GM18508 (cell line): ENCODE data around the gene MFN1.

Experiments used
- ATAC-seq: cut with Tn5 transposase; IDR thresholded peaks from one replicate; pipeline ENCODE4 v1.9.1; 2021; ENCODE audit warnings: moderate number of reproducible peaks; ENCODE audit not compliant: insufficient read depth, unreplicated experiment

The MFN1 gene

GRCh38 chr3:179336345-179336929 lies 11.1 kb upstream of the MFN1 start:
- no peak for ATAC-seq

- ATAC-seq = peak; percentile 35
Observed at GRCh38 chr3:179348325-179349013, 960 bp downstream of the MFN1 start.

DNA sequence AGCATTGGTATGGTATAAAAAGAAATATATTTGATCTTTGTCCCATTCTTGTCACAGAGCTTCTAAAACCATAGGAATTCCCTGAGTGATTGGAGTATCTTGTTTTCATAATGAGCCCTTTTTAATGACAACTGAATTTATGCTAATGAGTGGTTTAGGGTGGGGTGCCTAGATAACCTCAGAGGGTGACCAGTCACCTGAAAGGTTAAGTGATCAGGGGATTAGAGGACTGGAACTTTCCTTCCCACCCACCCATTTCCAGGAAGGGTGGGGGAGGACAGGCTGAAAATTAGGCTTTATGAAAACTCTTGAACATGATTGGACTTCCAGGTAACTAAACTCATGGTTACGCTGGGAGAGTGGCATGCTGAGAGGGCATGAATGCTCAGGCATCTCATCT lies 8.5 kb downstream of the MFN1 start:
- ATAC-seq = no peak

GRCh38 chr3:179363332-179363731 lies 15.8 kb downstream of the MFN1 start:
- no peak for ATAC-seq

GRCh38 chr3:179369621-179370020 lies 22.1 kb downstream of the MFN1 start:
- no peak for ATAC-seq

DNA sequence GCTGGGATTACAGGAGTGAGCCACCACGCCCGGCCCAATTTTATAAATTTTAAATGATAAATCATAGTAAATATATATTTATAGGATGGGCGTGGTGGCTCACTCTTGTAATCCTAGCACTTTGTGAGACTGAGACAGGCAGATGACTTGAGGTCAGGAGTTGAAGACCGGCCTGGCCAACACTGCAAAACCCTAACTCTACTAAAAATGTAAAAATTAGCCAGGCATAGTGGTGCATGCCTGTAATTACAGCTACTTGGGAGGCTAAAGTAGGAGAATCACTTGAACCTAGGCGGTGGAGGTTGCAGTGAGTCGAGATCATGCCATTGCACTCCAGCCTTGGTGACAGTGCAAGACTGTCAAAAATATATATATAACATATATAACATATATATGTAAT lies 26.4 kb downstream of the MFN1 start:
- ATAC-seq = no peak

DNA sequence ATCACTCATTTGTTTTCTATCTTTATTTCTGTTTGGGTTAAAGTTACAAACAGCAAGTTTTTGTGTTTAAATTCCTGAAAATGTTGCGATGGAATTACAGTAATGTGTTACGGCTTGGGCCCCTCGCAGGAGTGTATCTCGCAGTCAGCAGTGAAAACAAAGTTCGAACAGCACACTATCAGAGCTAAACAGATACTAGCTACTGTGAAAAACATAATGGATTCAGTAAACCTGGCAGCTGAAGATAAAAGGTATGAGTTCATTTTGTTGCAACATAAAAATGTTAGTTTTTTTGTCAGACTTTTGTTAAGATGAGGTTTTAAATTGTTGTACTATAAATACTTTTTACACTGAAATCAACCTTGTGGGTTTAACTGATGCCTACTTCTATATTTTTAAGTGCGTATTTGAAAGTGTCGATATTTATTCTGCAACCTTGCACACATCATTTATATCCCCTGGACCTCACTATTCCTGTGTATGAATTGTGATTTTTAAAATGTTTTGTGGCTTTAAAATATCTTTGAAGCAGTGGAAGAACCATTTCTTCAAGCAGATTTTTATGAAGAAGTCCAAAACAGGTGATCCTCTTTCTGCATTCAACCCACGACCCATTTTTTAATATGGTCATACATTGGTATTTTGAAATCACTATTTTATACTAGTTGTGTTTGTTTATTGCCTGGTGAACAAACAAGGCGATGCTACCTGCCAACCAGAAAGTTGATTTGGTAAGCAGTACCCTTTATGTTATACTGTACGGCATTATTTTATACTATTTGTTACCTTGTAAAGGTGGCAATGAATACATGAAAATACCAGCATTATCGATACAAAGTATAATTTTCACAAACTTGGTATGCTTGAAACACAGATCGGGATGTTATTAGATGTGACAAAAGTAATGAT lies 27.8 kb downstream of the MFN1 start:
- no peak for ATAC-seq

DNA sequence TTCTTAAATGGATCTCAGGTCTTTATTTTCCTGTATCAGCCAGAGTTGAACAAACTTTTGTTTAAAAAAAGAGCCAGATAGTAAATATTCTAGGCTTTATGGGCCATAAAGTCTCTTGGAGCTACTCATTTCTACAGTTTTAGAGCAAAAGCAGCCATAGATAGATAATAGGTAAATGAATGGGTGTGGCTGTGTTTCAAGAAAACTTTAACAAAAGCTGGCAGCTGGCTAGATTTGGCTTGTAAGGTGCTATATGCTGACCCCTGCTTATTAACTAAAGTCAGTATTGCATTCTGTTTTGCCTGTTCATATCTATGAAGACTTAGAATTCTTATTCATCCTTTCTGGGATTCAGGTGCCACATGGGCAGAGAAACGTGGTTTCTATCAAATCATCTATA lies 29.0 kb downstream of the MFN1 start:
- ATAC-seq = no peak

- no peak for ATAC-seq
Observed at GRCh38 chr3:179391906-179392305, 44.4 kb downstream of the MFN1 start.

DNA sequence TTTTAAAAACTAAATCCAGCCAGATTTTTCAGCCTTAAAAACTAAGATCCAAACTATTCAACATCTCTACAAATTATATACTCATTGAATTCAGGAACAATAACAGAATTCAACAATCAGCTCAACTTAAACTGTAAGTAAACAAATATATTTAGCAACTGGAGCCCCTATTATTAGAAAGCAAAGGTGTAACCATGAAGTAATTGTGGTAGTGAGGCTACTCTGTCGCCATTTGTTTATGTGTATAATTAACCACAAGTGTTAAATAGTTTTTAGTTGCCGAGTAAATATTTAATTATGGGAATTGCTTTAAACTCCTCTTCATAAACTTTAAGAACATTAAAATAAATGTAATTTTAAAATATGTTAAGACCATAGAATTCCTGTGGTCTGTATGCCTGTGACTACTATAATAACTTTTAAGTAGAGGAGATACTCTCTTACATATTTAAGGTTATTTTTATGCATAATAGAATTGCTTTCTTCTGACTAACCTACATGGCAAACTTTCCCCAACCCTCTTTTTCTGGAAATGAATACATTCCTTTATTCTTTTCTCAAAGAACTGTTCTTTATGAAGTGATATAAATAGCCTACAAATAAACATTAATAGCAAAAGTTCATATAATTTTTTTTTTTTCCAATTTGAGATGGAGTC lies 51.2 kb downstream of the MFN1 start:
- ATAC-seq = no peak

- ATAC-seq = no peak
Observed at GRCh38 chr3:179401561-179401960, 54.1 kb downstream of the MFN1 start.

GRCh38 chr3:179402963-179403362 lies 55.5 kb downstream of the MFN1 start:
- ATAC-seq = no peak

DNA sequence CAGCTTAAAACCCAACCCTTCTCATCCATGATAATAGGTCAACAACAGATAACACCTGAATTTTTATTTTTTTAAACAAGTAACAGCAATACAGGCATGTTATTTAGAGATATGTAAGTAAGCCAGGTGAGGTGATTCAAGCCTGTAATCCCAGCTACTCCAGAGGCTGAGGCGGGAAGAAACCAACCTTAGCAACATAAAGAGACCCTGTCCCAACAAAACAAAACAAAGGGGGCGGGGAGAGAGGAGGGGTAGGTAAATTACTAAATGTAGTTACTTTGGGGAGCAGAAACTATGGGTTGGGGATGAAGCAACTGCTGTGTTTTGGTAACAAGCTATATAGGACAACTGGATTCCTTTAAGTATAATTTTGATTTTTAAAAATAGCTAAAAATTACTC lies 56.8 kb downstream of the MFN1 start:
- ATAC-seq = no peak

DNA sequence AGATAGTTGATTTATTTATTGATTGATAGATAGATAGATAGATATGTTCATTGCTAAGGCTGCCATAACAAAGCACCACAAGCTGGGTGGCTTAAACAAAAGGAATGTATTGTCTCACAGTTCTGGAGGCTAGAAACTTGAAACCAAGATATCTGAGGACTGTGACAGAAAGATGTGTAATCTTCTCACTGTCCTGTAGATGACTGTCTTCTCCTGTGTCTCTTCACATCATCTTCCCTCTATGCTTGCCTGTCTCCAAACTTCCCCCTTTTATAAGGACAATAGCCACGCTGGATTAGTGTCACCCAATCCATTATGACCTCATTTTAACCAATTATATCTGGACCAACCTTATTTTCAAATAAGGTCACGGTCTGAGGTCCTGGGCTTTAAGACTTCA lies 62.8 kb downstream of the MFN1 start:
- ATAC-seq = no peak

GRCh38 chr3:179410999-179411398 lies 63.5 kb downstream of the MFN1 start:
- no peak for ATAC-seq

DNA sequence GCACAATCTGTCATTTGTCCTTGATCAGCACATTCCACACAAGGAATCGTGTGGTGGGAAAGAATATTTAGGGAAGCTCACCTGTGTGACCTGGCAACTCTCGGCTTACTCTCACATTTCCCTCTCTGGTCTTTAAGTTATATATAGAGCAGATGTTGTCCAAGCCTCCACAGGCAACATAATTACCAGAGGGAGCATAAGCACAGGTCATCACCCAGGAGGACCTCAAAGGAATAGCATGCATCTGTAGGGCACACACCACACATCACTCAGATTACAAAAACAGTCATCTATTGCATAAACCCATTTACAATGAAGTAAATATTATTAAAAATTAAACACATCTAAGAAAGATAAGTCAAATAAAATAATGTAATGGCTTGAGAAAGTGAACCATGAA lies 67.3 kb downstream of the MFN1 start:
- no peak for ATAC-seq

DNA sequence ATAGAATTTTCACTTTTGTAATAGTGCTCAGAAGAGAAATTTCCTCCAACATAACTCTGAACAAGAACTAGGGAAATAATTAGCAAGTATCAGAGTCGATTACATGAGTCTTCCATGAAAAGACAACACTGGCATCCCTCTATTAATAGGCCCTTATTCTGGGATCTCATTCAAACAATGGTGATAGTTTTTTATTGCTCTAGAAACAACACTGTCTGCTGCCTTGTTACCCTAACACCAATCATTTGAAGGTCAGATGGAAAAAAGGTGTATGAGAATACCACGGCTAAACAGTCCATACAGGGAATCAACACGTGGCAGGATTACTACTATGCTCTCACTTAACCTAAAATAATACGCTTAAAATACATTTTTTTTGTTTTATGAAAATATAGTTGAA lies 67.9 kb downstream of the MFN1 start:
- no peak for ATAC-seq

DNA sequence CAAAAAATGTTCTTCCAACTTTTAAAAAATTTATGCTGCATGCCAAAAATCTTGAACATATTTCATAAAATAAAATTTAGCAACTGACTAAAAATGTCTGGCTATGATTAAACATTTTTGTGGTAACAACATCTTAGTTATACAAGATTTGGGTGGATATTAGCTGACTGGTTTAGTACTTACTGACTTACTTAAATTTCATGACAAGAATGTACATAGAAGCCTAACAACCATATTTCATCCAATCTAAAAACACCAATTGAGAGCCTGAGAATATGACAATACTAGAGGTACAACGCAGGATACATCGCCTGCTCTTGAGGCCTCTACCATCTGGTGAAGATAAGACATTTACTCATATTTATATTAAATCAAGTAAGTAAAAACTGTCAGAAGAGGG lies 69.2 kb downstream of the MFN1 start:
- no peak for ATAC-seq

- no peak for ATAC-seq
Observed at GRCh38 chr3:179418610-179419009, 71.1 kb downstream of the MFN1 start.

- no peak for ATAC-seq
Observed at GRCh38 chr3:179421500-179421899, 74.0 kb downstream of the MFN1 start.

- no peak for ATAC-seq
Observed at GRCh38 chr3:179425075-179425474, 77.6 kb downstream of the MFN1 start.
